HCT116 (cell line): ENCODE measurements around the gene CCSER1. TPM values are rescaled to one million over a fixed set of nuclear protein-coding genes. Genes with fewer than 3 reads are reported as not detected.

ENCODE experiments used
- ATAC-seq: fragments of 200-7000 bp; cut with Tn5 transposase; 2 replicates; pipeline ENCODE4 v1.9.1; 2020; ENCODE audit warnings: mild to moderate bottlenecking, moderate library complexity
- BruUV-seq: library from RNA; stranded (reverse); fragments of 400-500 nt; replicated peaks from 2 replicates; lab custom pipeline; 2021; lab: Mats Ljungman, UMichigan
- CTCF ChIA-PET: fragments of 300-600 bp; sonication (Branson Sonifier 250); formaldehyde crosslinking; loops from one replicate; lab custom pipeline; 2021; ENCODE audit warnings: antibody characterized with exemption; lab: Charles Lee
- POLR2A ChIA-PET: fragments of 300-600, 350-600 bp; sonication (Branson Sonifier 250); formaldehyde crosslinking; loops from one replicate; lab custom pipeline; 2021; ENCODE audit warnings: antibody characterized with exemption; lab: Charles Lee
- RAD21 ChIA-PET, 2 experiments: fragments of 300-600 bp; sonication (Branson Sonifier 250); formaldehyde crosslinking; loops; one replicate each; lab custom pipeline; 2023; ENCODE audit warnings: low total read pairs in 2 of 2; ENCODE audit not compliant: uncharacterized antibody in 2 of 2, unreplicated experiment in 2 of 2, low non-redundant PET in 1 of 2; lab: Charles Lee
- DNase-seq: peaks from one replicate; pipeline ENCODE4 v3.0.0-alpha.2; 2010; ENCODE audit warnings: low read depth, low spot score
- H2AFZ ChIP-seq: fragments of 200-600 bp; shearing (Covaris generic), sonication (generic); 2 replicates; pipeline ENCODE4 v1.6.1; 2017; ENCODE audit warnings: low read depth, mixed run types, mixed read lengths, antibody characterized with exemption, low read length; ENCODE audit not compliant: poor library complexity, severe bottlenecking
- H3K27ac ChIP-seq: 2 replicates; pipeline ENCODE4 v1.5.1; 2012; ENCODE audit warnings: low read depth, low read length
- H3K27me3 ChIP-seq: fragments of 200-600 bp; sonication (generic); 2 replicates; pipeline ENCODE4 v1.6.1; 2016; ENCODE audit warnings: mixed run types, low read length, mixed read lengths; ENCODE audit not compliant: insufficient read depth
- H3K36me3 ChIP-seq, 2 experiments: fragments of 200-500 bp in 1 of 2; fragments of 200-600 bp in 1 of 2; sonication (Bioruptor generic) in 1 of 2; sonication (generic) in 1 of 2; 2 replicates each; pipeline versions ENCODE4 v1.5.1 to v1.6.1; 2014 to 2016; ENCODE audit warnings: low read length in 2 of 2, inconsistent platforms in 1 of 2, mixed read lengths in 1 of 2, mixed run types in 1 of 2; ENCODE audit not compliant: insufficient read depth in 2 of 2, control insufficient read depth in 1 of 2
- H3K4me1 ChIP-seq, 2 experiments: fragments of 200-600 bp in 1 of 2; sonication (generic) in 1 of 2; 2 replicates each; pipeline versions ENCODE4 v1.5.1 to v1.6.1; 2012 to 2017; ENCODE audit warnings: low read length in 2 of 2, inconsistent platforms in 1 of 2, mild to moderate bottlenecking in 1 of 2, mixed read lengths in 1 of 2, mixed run types in 1 of 2, moderate library complexity in 1 of 2; ENCODE audit not compliant: insufficient read depth in 2 of 2, control insufficient read depth in 1 of 2
- H3K4me2 ChIP-seq: fragments of 200-600 bp; sonication (generic); 2 replicates; pipeline ENCODE4 v1.6.1; 2017; ENCODE audit warnings: mixed run types, low read length, mixed read lengths
- H3K4me3 ChIP-seq, 2 experiments: fragments of 200-600 bp in 1 of 2; sonication (generic) in 1 of 2; replicated peaks in 1 of 2; 2 replicates each; pipeline ENCODE4 v1.5.1; 2011 to 2016; ENCODE audit warnings: low read length in 2 of 2, control low read depth in 1 of 2, low read depth in 1 of 2, mild to moderate bottlenecking in 1 of 2, mixed read lengths in 1 of 2, mixed run types in 1 of 2
- H3K79me2 ChIP-seq: fragments of 200-600 bp; sonication (generic); 2 replicates; pipeline ENCODE4 v1.6.1; 2017; ENCODE audit warnings: mild to moderate bottlenecking, mixed run types, low read length, moderate library complexity, mixed read lengths; ENCODE audit not compliant: insufficient read depth
- H3K9ac ChIP-seq: fragments of 200-600 bp; sonication (generic); 2 replicates; pipeline ENCODE4 v1.6.1; 2016; ENCODE audit warnings: low read length, mixed read lengths
- H3K9me2 ChIP-seq: fragments of 200-600 bp; sonication (generic), shearing (Covaris generic); 2 replicates; pipeline ENCODE4 v1.6.1; 2017; ENCODE audit warnings: mixed run types, mild to moderate bottlenecking, moderate library complexity; ENCODE audit not compliant: insufficient read depth
- H3K9me3 ChIP-seq, 2 experiments: fragments of 200-500 bp in 1 of 2; fragments of 200-600 bp in 1 of 2; sonication (Bioruptor generic) in 1 of 2; sonication (generic) in 1 of 2; 2 replicates each; pipeline ENCODE4 v1.6.1; 2014 to 2017; ENCODE audit warnings: low read length in 2 of 2, mixed read lengths in 2 of 2, inconsistent platforms in 1 of 2, low read depth in 1 of 2, mild to moderate bottlenecking in 1 of 2, mixed run types in 1 of 2, moderate library complexity in 1 of 2; ENCODE audit not compliant: control insufficient read depth in 1 of 2, insufficient read depth in 1 of 2
- H4K20me1 ChIP-seq: fragments of 200-600 bp; sonication (generic), shearing (Covaris generic); 2 replicates; pipeline ENCODE4 v1.6.1; 2017; ENCODE audit warnings: mixed run types, mild to moderate bottlenecking, moderate library complexity; ENCODE audit not compliant: insufficient read depth
- CTCF ChIP-seq, 3 experiments: fragments of 200-600 bp in 1 of 3; sonication (generic) in 1 of 3; IDR thresholded peaks in 2 of 3; conservative IDR thresholded peaks in 1 of 3; 2 replicates each; pipeline ENCODE4 v1.5.1; 2012 to 2017; ENCODE audit warnings: low read depth in 2 of 3, low read length in 2 of 3, antibody characterized with exemption in 1 of 3, borderline replicate concordance in 1 of 3, control low read depth in 1 of 3, mild to moderate bottlenecking in 1 of 3, mixed read lengths in 1 of 3, mixed run types in 1 of 3, moderate library complexity in 1 of 3; ENCODE audit not compliant: insufficient read depth in 1 of 3
- EGR1 ChIP-seq: IDR thresholded peaks from 2 replicates; pipeline ENCODE4 v1.6.1; 2012; ENCODE audit warnings: low read depth
- EZH2 ChIP-seq: fragments of 200-600 bp; sonication (generic); IDR thresholded peaks from 2 replicates; pipeline ENCODE4 v1.6.1; 2017; ENCODE audit warnings: antibody characterized with exemption, mixed run types
- FOSL1 ChIP-seq: IDR thresholded peaks from 2 replicates; pipeline ENCODE4 v1.6.1; 2012; ENCODE audit warnings: low read depth
- POLR2A ChIP-seq: IDR thresholded peaks from 2 replicates; pipeline ENCODE4 v1.7.0; 2011; ENCODE audit warnings: borderline replicate concordance; ENCODE audit not compliant: insufficient read depth, insufficient read length; ENCODE audit errors: extremely low read depth
- RAD21 ChIP-seq: IDR thresholded peaks from 2 replicates; pipeline ENCODE4 v1.6.1; 2012; ENCODE audit warnings: low read depth, mild to moderate bottlenecking
- SP1 ChIP-seq: IDR thresholded peaks from 2 replicates; pipeline ENCODE4 v1.6.1; 2012; ENCODE audit warnings: low read depth
- TCF7L2 ChIP-seq: IDR thresholded peaks from 2 replicates; pipeline ENCODE4 v1.7.0; 2011; ENCODE audit warnings: borderline replicate concordance, inconsistent platforms; ENCODE audit not compliant: insufficient read depth, insufficient read length; ENCODE audit errors: extremely low read depth
- ZFX ChIP-seq: fragments of 450-650 bp; IDR thresholded peaks from 2 replicates; pipeline ENCODE4 v1.6.1; 2017
- ZNF274 ChIP-seq: fragments of 200-500 bp; sonication (Bioruptor generic); IDR thresholded peaks from 2 replicates; pipeline ENCODE4 v1.6.1; 2014; ENCODE audit warnings: mild to moderate bottlenecking, low read depth, low read length, inconsistent platforms
- intact Hi-C: fragments of 100-400 bp; cut with micrococcal nuclease; formaldehyde crosslinking; loops from 2 replicates; pipeline ENCODE4 v1.10.0; 2022
- total RNA-seq: library from RNA; stranded (reverse); gene quantifications from one replicate; pipeline ENCODE4 v1.2.1, GENCODE V29; 2021; ENCODE audit not compliant: unreplicated experiment

CCSER1 gene
- total RNA-seq, 1 experiment from 2014 or later = 6.7 TPM

DNA sequence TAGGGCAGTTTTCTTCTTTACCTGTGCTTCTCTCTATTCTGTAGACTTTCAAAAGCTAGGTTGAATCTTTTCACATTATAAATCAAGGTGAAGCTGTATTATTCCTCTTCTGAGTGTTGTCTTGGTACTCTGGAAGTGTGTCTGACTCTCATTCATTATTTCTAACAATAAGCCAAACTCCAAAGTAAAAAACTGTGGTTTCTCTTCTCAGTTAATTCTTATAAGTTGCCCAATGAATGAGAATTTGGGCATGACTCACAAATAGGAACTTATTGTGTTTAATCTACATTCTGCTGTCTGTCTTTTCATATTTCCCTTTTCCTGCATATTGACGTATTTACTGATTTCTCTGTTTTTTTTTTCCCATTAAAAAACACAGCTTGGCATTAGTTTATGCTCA lies 714.5 kb downstream of the CCSER1 start:
- H3K27ac ChIP-seq = no peak overlapping the region
- H3K79me2 ChIP-seq = no peaks in the 10 kb centered on the region
- H3K9me2 ChIP-seq = no peaks in the 10 kb centered on the region
- H3K27me3 ChIP-seq = no peaks in the 10 kb centered on the region
- peaks cover 8 to 11% of the 10 kb centered on the region in 2 experiments for H3K4me1 ChIP-seq
- no peak overlapping the region for H3K4me3 ChIP-seq
- no peak for DNase-seq
- BruUV-seq = no TSS peak
- no peak overlapping the region for H3K9ac ChIP-seq
- ChIA-PET POLR2A (interaction anchor here (0.7 kb wide), 1 partner anchor 350 kb away, joined by 3 read pairs; no protein-coding TSS in a partner anchor), RAD21 (no interaction called here), CTCF (no interaction called here)
- no peak for ATAC-seq
- H3K9me3 ChIP-seq = no peaks in the 10 kb centered on the region
- no peaks in the 10 kb centered on the region for H3K36me3 ChIP-seq
- no peak overlapping the region for H2AFZ ChIP-seq
- intact Hi-C loops = no loop called here
- no peak overlapping the region for H3K4me2 ChIP-seq
- no peak for TF ChIP-seq CTCF (IDR thresholded peaks at IDR 0.05 in 2 of 3, conservative IDR thresholded peaks at IDR 0.05 in 1 of 3; ENCODE audit: borderline replicate concordance in 1 of 3, insufficient read depth in 1 of 3, low read depth in 2 of 3, low read length in 2 of 3)
- no peak for TF ChIP-seq FOSL1
- no peak for TF ChIP-seq TCF7L2
- TF ChIP-seq ZNF274 = no peak
- TF ChIP-seq EZH2 = no peak
- TF ChIP-seq RAD21 = no peak
- no peak for TF ChIP-seq SP1
- TF ChIP-seq ZFX = no peak
- TF ChIP-seq POLR2A = no peak
- TF ChIP-seq EGR1 = no peak
- no peaks in the 10 kb centered on the region for H4K20me1 ChIP-seq
